SKM-1 (cell line): Measurements from ENCODE around the gene REV1.
A peak's percentile ranks its signal among the peaks of the same experiment; 100 is the strongest.
"Not testable (repeated sequence)": the region's sequence is repeated elsewhere in the genome, so short reads cannot be mapped to it uniquely, and the experiment has no call there.

ENCODE experiments used
- DNase-seq: peaks from one replicate; lab custom pipeline; 2025; ENCODE audit not compliant: unreplicated experiment; lab: John Stamatoyannopoulos, UW

REV1 gene

GRCh38 chr2:99489761-99490622 is at the start of gene REV1:
TSS of gene REV1 (minus strand) at chr2:99490017. CDS start at chr2:99464975, 25,042 bp downstream.
- peak; percentile 85 for DNase-seq

- DNase-seq, result no peak
Observed at GRCh38 chr2:99537910-99538485, 48.2 kb upstream of the REV1 start.

- DNase-seq, result no peak
Observed at GRCh38 chr2:99524056-99524455, 34.2 kb upstream of the REV1 start.

GRCh38 chr2:99522157-99522556 is 32.3 kb upstream of the REV1 start:
- no peak for DNase-seq

- DNase-seq, result no peak
Observed at GRCh38 chr2:99520813-99521212, 31.0 kb upstream of the REV1 start.

- DNase-seq, result no peak
Observed at GRCh38 chr2:99520195-99520594, 30.4 kb upstream of the REV1 start.

GRCh38 chr2:99514357-99514756 is 24.5 kb upstream of the REV1 start:
- no peak for DNase-seq

- DNase-seq, result no peak
Observed at GRCh38 chr2:99512181-99512591, 22.4 kb upstream of the REV1 start.

- DNase-seq, result no peak
Observed at GRCh38 chr2:99509387-99509786, 19.6 kb upstream of the REV1 start.

- no peak for DNase-seq
Observed at GRCh38 chr2:99507937-99508818, 18.4 kb upstream of the REV1 start.

GRCh38 chr2:99504844-99505584 is 15.2 kb upstream of the REV1 start:
- DNase-seq, result no peak

GRCh38 chr2:99503662-99504416 is 14.0 kb upstream of the REV1 start:
- not testable (repeated sequence) for DNase-seq

GRCh38 chr2:99496021-99496420 is 6.2 kb upstream of the REV1 start:
- no peak for DNase-seq

- DNase-seq, result no peak
Observed at GRCh38 chr2:99495115-99495860, 5.5 kb upstream of the REV1 start.

- no peak for DNase-seq
Observed at GRCh38 chr2:99492721-99493120, 2.9 kb upstream of the REV1 start.

- no peak for DNase-seq
Observed at GRCh38 chr2:99490623-99491461, 1.0 kb upstream of the REV1 start.

GRCh38 chr2:99489063-99489760 is 605 bp downstream of the REV1 start:
- DNase-seq, result no peak

- DNase-seq, result no peak
Observed at GRCh38 chr2:99488539-99489062, 1.2 kb downstream of the REV1 start.
